ENCODE measurements around the gene MTHFD2.
"Not testable (repeated sequence)": the region's sequence is repeated elsewhere in the genome, so short reads cannot be mapped to it uniquely, and the experiment has no call there.

MTHFD2 gene

GRCh38 chr2:74198023-74198460 lies 373 bp upstream of the MTHFD2 start:
- DNase-seq, result no peak

GRCh38 chr2:74199275-74199701 lies 873 bp downstream of the MTHFD2 start:
- no peak for DNase-seq

- no peak for DNase-seq
These were observed 1.5 kb downstream of the MTHFD2 start for GRCh38 chr2:74199871-74200305.

- DNase-seq, result no peak
These were observed 2.8 kb downstream of the MTHFD2 start for GRCh38 chr2:74201196-74201595.

- peak; percentile 71 for DNase-seq
These were observed 3.2 kb downstream of the MTHFD2 start for GRCh38 chr2:74201596-74201995.

- no peak for DNase-seq
These were observed 6.0 kb downstream of the MTHFD2 start for GRCh38 chr2:74204436-74204835.

- DNase-seq, result no peak
These were observed 6.7 kb downstream of the MTHFD2 start for GRCh38 chr2:74205113-74205512.

GRCh38 chr2:74205596-74205995 lies 7.2 kb downstream of the MTHFD2 start:
- DNase-seq, result no peak

- peak; percentile 66 for DNase-seq
These were observed 7.8 kb downstream of the MTHFD2 start for GRCh38 chr2:74206180-74206688.

GRCh38 chr2:74212702-74213410 lies 14.4 kb downstream of the MTHFD2 start:
- no peak for DNase-seq

GRCh38 chr2:74215771-74216170 lies 17.4 kb downstream of the MTHFD2 start:
- not testable (repeated sequence) for DNase-seq

GRCh38 chr2:74216642-74217041 lies 18.2 kb downstream of the MTHFD2 start:
- no peak for DNase-seq

GRCh38 chr2:74219846-74220486 lies 21.6 kb downstream of the MTHFD2 start:
- DNase-seq, result no peak

- DNase-seq, result no peak
These were observed 22.7 kb downstream of the MTHFD2 start for GRCh38 chr2:74221091-74221490.

- no peak for DNase-seq
These were observed 23.3 kb downstream of the MTHFD2 start for GRCh38 chr2:74221604-74222299.

GRCh38 chr2:74222300-74222650 lies 23.9 kb downstream of the MTHFD2 start:
- no peak for DNase-seq

GRCh38 chr2:74223941-74224770 lies 25.7 kb downstream of the MTHFD2 start:
- peak; percentile 23 for DNase-seq

GRCh38 chr2:74225698-74226459 lies 27.5 kb downstream of the MTHFD2 start:
- no peak for DNase-seq

- no peak for DNase-seq
These were observed 28.3 kb downstream of the MTHFD2 start for GRCh38 chr2:74226648-74227213.

- DNase-seq, result no peak
These were observed 29.2 kb downstream of the MTHFD2 start for GRCh38 chr2:74227646-74228045.

- DNase-seq, result no peak
These were observed 30.4 kb downstream of the MTHFD2 start for GRCh38 chr2:74228772-74229171.

GRCh38 chr2:74229865-74230264 lies 31.4 kb downstream of the MTHFD2 start:
- not testable (repeated sequence) for DNase-seq
